ENCODE results near the gene DISC1.
"Not testable (repeated sequence)": the region's sequence is repeated elsewhere in the genome, so short reads cannot be mapped to it uniquely, and the experiment has no call there.

Gene DISC1

GRCh38 chr1:231639819-231640218, 13.2 kb downstream of the DISC1 start:
- DNase-seq = no peak

- not testable (repeated sequence) for DNase-seq
These were observed 14.9 kb downstream of the DISC1 start for GRCh38 chr1:231641444-231641843.

- DNase-seq = not testable (repeated sequence)
These were observed 15.5 kb downstream of the DISC1 start for GRCh38 chr1:231642061-231642460.

GRCh38 chr1:231642618-231643017, 16.0 kb downstream of the DISC1 start:
- no peak for DNase-seq

- DNase-seq = no peak
These were observed 16.7 kb downstream of the DISC1 start for GRCh38 chr1:231643071-231643934.

- no peak for DNase-seq
These were observed 17.3 kb downstream of the DISC1 start for GRCh38 chr1:231643935-231644237.

- not testable (repeated sequence) for DNase-seq
These were observed 19.0 kb downstream of the DISC1 start for GRCh38 chr1:231645634-231646033.

GRCh38 chr1:231646165-231646564, 19.6 kb downstream of the DISC1 start:
- not testable (repeated sequence) for DNase-seq

GRCh38 chr1:231651621-231652260, 25.2 kb downstream of the DISC1 start:
- not testable (repeated sequence) for DNase-seq

- no peak for DNase-seq
These were observed 27.0 kb downstream of the DISC1 start for GRCh38 chr1:231653632-231654031.

- DNase-seq = no peak
These were observed 30.2 kb downstream of the DISC1 start for GRCh38 chr1:231656741-231657140.

- not testable (repeated sequence) for DNase-seq
These were observed 31.6 kb downstream of the DISC1 start for GRCh38 chr1:231658223-231658622.

- no peak for DNase-seq
These were observed 33.6 kb downstream of the DISC1 start for GRCh38 chr1:231660198-231660597.

GRCh38 chr1:231663211-231663792, 36.7 kb downstream of the DISC1 start:
- no peak for DNase-seq

- DNase-seq = no peak
These were observed 38.5 kb downstream of the DISC1 start for GRCh38 chr1:231665101-231665500.

- DNase-seq = no peak
These were observed 39.1 kb downstream of the DISC1 start for GRCh38 chr1:231665726-231666125.

GRCh38 chr1:231666220-231666936, 39.8 kb downstream of the DISC1 start:
- no peak for DNase-seq

- DNase-seq = no peak
These were observed 40.5 kb downstream of the DISC1 start for GRCh38 chr1:231666937-231667608.

- DNase-seq = no peak
These were observed 41.4 kb downstream of the DISC1 start for GRCh38 chr1:231667896-231668506.

- DNase-seq = no peak
These were observed 42.2 kb downstream of the DISC1 start for GRCh38 chr1:231668826-231669225.

- DNase-seq = not testable (repeated sequence)
These were observed 43.5 kb downstream of the DISC1 start for GRCh38 chr1:231669864-231670621.
